PC-3 (cell line): Measurements from ENCODE around the gene GPR25.

Experiments used
- EZH2 ChIP-seq: fragments of 300-600 bp; sonication (generic); IDR thresholded peaks from one replicate; pipeline ENCODE4 v1.6.1; 2017; ENCODE audit warnings: antibody characterized with exemption, mild to moderate bottlenecking, low read length; ENCODE audit not compliant: unreplicated experiment
- EZH2phosphoT487 ChIP-seq: fragments of 300-600 bp; sonication (generic); IDR thresholded peaks from 2 replicates; pipeline ENCODE4 v1.6.1; 2018; ENCODE audit warnings: mild to moderate bottlenecking, antibody characterized with exemption, low read length, borderline replicate concordance
- TF ChIP-seq, protein P1 (sequence below): fragments of 300-600 bp; sonication (generic); conservative IDR thresholded peaks from 2 replicates; pipeline ENCODE4 v1.5.1; 2017; ENCODE audit warnings: antibody characterized with exemption, low read depth, mild to moderate bottlenecking, low read length

- TF ChIP-seq, protein P1, sequence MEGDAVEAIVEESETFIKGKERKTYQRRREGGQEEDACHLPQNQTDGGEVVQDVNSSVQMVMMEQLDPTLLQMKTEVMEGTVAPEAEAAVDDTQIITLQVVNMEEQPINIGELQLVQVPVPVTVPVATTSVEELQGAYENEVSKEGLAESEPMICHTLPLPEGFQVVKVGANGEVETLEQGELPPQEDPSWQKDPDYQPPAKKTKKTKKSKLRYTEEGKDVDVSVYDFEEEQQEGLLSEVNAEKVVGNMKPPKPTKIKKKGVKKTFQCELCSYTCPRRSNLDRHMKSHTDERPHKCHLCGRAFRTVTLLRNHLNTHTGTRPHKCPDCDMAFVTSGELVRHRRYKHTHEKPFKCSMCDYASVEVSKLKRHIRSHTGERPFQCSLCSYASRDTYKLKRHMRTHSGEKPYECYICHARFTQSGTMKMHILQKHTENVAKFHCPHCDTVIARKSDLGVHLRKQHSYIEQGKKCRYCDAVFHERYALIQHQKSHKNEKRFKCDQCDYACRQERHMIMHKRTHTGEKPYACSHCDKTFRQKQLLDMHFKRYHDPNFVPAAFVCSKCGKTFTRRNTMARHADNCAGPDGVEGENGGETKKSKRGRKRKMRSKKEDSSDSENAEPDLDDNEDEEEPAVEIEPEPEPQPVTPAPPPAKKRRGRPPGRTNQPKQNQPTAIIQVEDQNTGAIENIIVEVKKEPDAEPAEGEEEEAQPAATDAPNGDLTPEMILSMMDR = no peak
- TF ChIP-seq EZH2 (no peak), EZH2phosphoT487 (no peak)
Observed at GRCh38 chr1:200866116-200866515, 6.7 kb upstream of the GPR25 start.
